Subcutaneous abdominal adipose tissue (tissue), 5 donors: ENCODE data around the gene C10orf105.
A peak's percentile ranks its signal among the peaks of the same experiment; 100 is the strongest.

Experiments used
- H3K27ac ChIP-seq: one replicate; pipeline ENCODE4 v1.7.0; 2013; ENCODE audit warnings: low read depth, mild to moderate bottlenecking, inconsistent platforms, low read length, moderate library complexity
- H3K27me3 ChIP-seq, 5 donors: one replicate each; pipeline ENCODE4 v1.7.0; 2013; ENCODE audit warnings: low read length in 5 of 5, inconsistent platforms in 1 of 5; ENCODE audit not compliant: control insufficient read depth in 5 of 5, insufficient read depth in 4 of 5
- H3K36me3 ChIP-seq, 5 donors: one replicate each; pipeline ENCODE4 v1.7.0; 2013; ENCODE audit warnings: low read length in 5 of 5; ENCODE audit not compliant: control insufficient read depth in 5 of 5, insufficient read depth in 5 of 5
- H3K4me1 ChIP-seq, 5 donors: one replicate each; pipeline ENCODE4 v1.7.0; 2013; ENCODE audit warnings: low read length in 5 of 5, mild to moderate bottlenecking in 3 of 5, moderate library complexity in 1 of 5; ENCODE audit not compliant: control insufficient read depth in 5 of 5, insufficient read depth in 5 of 5
- H3K4me3 ChIP-seq, 5 donors: one replicate each; pipeline ENCODE4 v1.7.0; 2013; ENCODE audit warnings: low read length in 5 of 5, low read depth in 1 of 5
- H3K9ac ChIP-seq, 5 donors: one replicate each; pipeline ENCODE4 v1.7.0; 2013; ENCODE audit warnings: low read length in 5 of 5, mild to moderate bottlenecking in 4 of 5, moderate library complexity in 3 of 5
- H3K9me3 ChIP-seq, 5 donors: one replicate each; pipeline ENCODE4 v1.7.0; 2013; ENCODE audit warnings: low read length in 5 of 5; ENCODE audit not compliant: control insufficient read depth in 5 of 5
- donor health status: healthy.
- donor health status: healthy.
- donor health status: healthy.
- donor health status: healthy.
- donor health status: healthy.

The C10orf105 gene

DNA sequence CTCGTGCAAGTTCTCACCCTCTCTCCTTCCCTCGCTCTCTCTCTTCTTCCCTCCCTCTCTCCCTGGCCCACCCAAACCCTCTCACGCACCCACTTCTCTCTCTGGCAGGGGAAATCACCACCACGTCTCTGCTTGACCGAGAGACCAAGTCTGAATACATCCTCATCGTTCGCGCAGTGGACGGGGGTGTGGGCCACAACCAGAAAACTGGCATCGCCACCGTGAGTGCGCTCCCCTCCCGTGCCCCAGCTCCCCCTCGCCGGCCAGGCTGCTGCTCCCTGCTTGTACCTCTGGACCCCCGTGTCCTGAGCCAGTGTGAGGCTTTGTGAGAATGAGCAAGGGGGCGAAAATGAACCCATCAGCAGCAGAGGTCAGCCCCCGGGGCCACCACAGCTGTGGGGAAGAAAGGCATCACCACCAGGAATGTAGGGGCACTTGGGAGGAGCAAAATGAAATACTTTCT is 25.5 kb downstream of the C10orf105 start:
- Histone ChIP-seq H3K4me3 (peak overlapping the region in 1 of 5 donors; percentile 11), H3K9me3 (peaks cover 0 to 12% (median 4%) of the 10 kb centered on the region in 5 donors), H3K27me3 (no peaks in the 10 kb centered on the region), H3K9ac (no peak overlapping the region), H3K36me3 (peaks cover 0 to 2% (median 0%) of the 10 kb centered on the region in 5 donors), H3K4me1 (peaks cover 9 to 55% (median 43%) of the 10 kb centered on the region in 5 donors), H3K27ac (peak overlapping the region; percentile 75)

DNA sequence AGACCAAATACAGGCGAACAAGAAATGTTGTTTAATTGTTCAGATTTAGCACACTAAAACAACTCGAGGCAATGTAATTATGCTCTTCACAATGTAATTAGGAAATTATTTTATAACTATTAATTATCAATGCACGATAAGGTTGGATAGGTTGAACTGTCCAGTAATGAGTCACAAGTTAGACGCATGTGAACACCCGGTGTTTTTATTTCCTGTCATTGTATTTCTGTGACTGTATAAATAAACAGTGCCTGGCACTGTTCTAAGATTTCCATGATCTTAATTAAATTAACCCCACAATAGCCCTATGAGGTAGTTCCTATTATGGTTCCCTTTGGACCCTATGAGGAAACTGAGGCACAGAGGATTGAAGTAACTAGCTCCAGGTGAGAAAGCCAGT is 26.2 kb downstream of the C10orf105 start:
- Histone ChIP-seq H3K27ac (peak overlapping the region; percentile 75), H3K4me3 (no peak overlapping the region), H3K27me3 (no peaks in the 10 kb centered on the region), H3K9ac (peak overlapping the region in 1 of 5 donors; percentile 21), H3K9me3 (peaks cover 0 to 12% (median 4%) of the 10 kb centered on the region in 5 donors), H3K4me1 (peaks cover 9 to 55% (median 43%) of the 10 kb centered on the region in 5 donors), H3K36me3 (no peaks in the 10 kb centered on the region)

- Histone ChIP-seq H3K27ac (peak overlapping the region; percentile 75), H3K4me1 (peaks cover 9 to 55% (median 43%) of the 10 kb centered on the region in 5 donors)
These were observed 26.8 kb downstream of the C10orf105 start for GRCh38 chr10:71692598-71693306.

GRCh38 chr10:71691405-71691804 is 28.2 kb downstream of the C10orf105 start:
- Histone ChIP-seq H3K4me1 (peaks cover 7 to 57% (median 44%) of the 10 kb centered on the region in 5 donors), H3K4me3 (no peak overlapping the region), H3K9ac (no peak overlapping the region), H3K36me3 (no peaks in the 10 kb centered on the region), H3K27ac (no peak overlapping the region), H3K9me3 (peaks cover 0 to 12% (median 5%) of the 10 kb centered on the region in 5 donors), H3K27me3 (no peaks in the 10 kb centered on the region)

More at GRCh38 chr10:71692598-71693306, 26.8 kb downstream of the C10orf105 start:
- H3K4me3 ChIP-seq = no peak overlapping the region
- H3K36me3 ChIP-seq = no peaks in the 10 kb centered on the region
- H3K9ac ChIP-seq = no peak overlapping the region
- H3K27me3 ChIP-seq = no peaks in the 10 kb centered on the region
- H3K9me3 ChIP-seq = peaks cover 0 to 12% (median 5%) of the 10 kb centered on the region in 5 donors

DNA sequence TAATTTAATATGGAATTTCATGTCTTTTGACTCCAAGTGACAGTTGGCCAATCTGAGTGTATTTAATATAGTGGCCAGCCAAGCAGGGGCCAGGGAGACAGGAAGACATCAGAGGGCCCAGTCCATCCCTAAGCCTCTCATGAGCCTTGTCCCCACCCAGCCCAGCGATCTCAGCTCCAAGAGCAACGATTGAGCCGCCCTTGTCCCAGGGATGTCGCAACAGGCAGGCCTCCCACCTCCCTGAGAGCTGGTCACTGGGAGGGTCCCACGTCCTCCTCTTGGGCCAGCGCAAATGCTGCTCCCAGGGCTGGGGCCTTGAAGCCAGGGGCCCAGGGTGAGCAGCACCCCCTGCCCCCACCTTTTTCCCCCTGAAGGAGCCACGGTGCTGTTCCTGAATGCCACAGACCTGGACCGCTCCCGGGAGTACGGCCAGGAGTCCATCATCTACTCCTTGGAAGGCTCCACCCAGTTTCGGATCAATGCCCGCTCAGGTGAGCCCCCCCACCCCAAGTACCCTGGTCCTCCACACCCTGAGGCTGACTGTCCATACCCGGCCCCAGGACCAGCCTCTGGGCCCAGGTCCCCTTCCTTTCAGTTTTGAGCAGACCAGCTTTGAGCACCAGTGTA is 29.4 kb downstream of the C10orf105 start:
- Histone ChIP-seq H3K36me3 (no peaks in the 10 kb centered on the region), H3K4me3 (no peak overlapping the region), H3K4me1 (peaks cover 3 to 50% (median 39%) of the 10 kb centered on the region in 5 donors), H3K27me3 (no peaks in the 10 kb centered on the region), H3K9me3 (peaks cover 0 to 12% (median 5%) of the 10 kb centered on the region in 5 donors), H3K9ac (no peak overlapping the region), H3K27ac (no peak overlapping the region)

- Histone ChIP-seq H3K27me3 (no peaks in the 10 kb centered on the region), H3K27ac (no peak overlapping the region), H3K36me3 (no peaks in the 10 kb centered on the region), H3K9me3 (peaks cover 0 to 12% (median 5%) of the 10 kb centered on the region in 5 donors), H3K9ac (no peak overlapping the region), H3K4me1 (peaks cover 3 to 45% (median 31%) of the 10 kb centered on the region in 5 donors), H3K4me3 (no peak overlapping the region)
These were observed 31.3 kb downstream of the C10orf105 start for GRCh38 chr10:71688256-71688655.

- Histone ChIP-seq H3K4me3 (no peak overlapping the region), H3K36me3 (no peaks in the 10 kb centered on the region), H3K9me3 (peaks cover 0 to 12% (median 5%) of the 10 kb centered on the region in 5 donors), H3K27me3 (no peaks in the 10 kb centered on the region), H3K9ac (no peak overlapping the region), H3K27ac (no peak overlapping the region), H3K4me1 (peaks cover 1 to 45% (median 25%) of the 10 kb centered on the region in 5 donors)
These were observed 32.1 kb downstream of the C10orf105 start for GRCh38 chr10:71687480-71687879.

GRCh38 chr10:71687077-71687476 is 32.5 kb downstream of the C10orf105 start:
- Histone ChIP-seq H3K27ac (no peak overlapping the region), H3K4me3 (no peak overlapping the region), H3K27me3 (no peaks in the 10 kb centered on the region), H3K9ac (no peak overlapping the region), H3K36me3 (no peaks in the 10 kb centered on the region), H3K4me1 (peaks cover 1 to 45% (median 25%) of the 10 kb centered on the region in 5 donors), H3K9me3 (peaks cover 0 to 12% (median 5%) of the 10 kb centered on the region in 5 donors)

DNA sequence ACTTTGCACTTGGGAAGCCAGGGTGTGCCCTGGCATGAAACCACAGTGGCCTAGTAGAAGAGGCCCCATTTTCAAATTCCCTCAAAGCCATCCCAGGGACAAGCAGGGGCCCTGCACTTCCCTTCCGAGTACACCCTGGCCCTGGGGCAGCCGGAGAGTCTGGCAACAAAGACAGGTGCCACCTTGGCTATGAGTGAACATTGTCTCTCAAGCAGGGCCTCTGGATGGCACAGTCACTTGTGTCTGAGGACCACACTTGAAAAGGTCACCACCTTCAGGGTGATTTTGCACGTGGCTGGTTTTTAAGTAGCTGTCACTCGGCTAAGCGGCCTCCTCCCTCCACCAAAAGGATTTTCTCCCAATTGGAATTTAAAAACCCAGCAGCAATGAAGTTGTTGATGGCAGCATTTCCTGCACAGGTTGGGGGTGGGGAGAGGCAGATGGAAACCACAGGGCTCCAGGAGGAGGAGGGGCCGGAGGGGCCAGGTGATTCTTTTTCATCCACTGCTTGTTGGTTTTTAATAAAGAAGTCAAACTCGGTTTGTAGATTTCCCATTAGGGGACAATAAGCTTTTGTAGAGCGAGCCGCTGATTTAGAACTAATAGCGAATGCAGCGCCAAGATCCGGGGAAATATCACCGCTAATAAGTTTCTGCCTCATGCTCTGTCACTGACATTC is 33.9 kb downstream of the C10orf105 start:
- no peaks in the 10 kb centered on the region for H3K36me3 ChIP-seq
- H3K4me3 ChIP-seq = no peak overlapping the region
- no peaks in the 10 kb centered on the region for H3K27me3 ChIP-seq
- H3K4me1 ChIP-seq = peaks cover 1 to 46% (median 25%) of the 10 kb centered on the region in 5 donors
- no peak overlapping the region for H3K27ac ChIP-seq
- no peak overlapping the region for H3K9ac ChIP-seq
- peaks cover 0 to 2% (median 0%) of the 10 kb centered on the region in 5 donors for H3K9me3 ChIP-seq
